Lower leg skin (tissue), 3 donors: Measurements from ENCODE around the gene KRT2.

Source experiments
- CTCF ChIP-seq, 3 donors: fragments of 450-650 bp; IDR thresholded peaks; one replicate each; pipeline ENCODE4 v1.5.1; 2016; ENCODE audit warnings: antibody characterized with exemption in 3 of 3, mild to moderate bottlenecking in 3 of 3, moderate library complexity in 2 of 3
- POLR2A ChIP-seq, 2 donors: fragments of 450-650 bp; IDR thresholded peaks; one replicate each; pipeline ENCODE4 v1.6.1; 2016 to 2017; ENCODE audit warnings: antibody characterized with exemption in 2 of 2, mild to moderate bottlenecking in 1 of 2, moderate library complexity in 1 of 2

- TF ChIP-seq CTCF (IDR thresholded peaks at IDR 0.05): no peak
- TF ChIP-seq POLR2A (IDR thresholded peaks at IDR 0.05): no peak
Measured at GRCh38 chr12:52684431-52684830, 32.4 kb upstream of the KRT2 start.
